ENCODE results near the gene TTC4. TPM values are rescaled to one million over a fixed set of nuclear protein-coding genes. Genes with fewer than 3 reads are reported as not detected.

TTC4 gene
- total and polyA plus RNA-seq, 2 experiments from 2014 or later: 25.1 to 33.6 TPM

- Histone ChIP-seq H3K4me1 (ENCODE audit: insufficient read depth) (no peaks in the 10 kb centered on the region), H3F3A (replicated peaks; ENCODE audit: low read depth) (no peaks in the 10 kb centered on the region), H3K4me2 (no peak overlapping the region), H3K79me2 (replicated peaks; ENCODE audit: insufficient read depth) (no peaks in the 10 kb centered on the region), H4K20me1 (replicated peaks; ENCODE audit: insufficient read depth) (no peaks in the 10 kb centered on the region), H3K27me3 (ENCODE audit: insufficient read depth) (no peaks in the 10 kb centered on the region), H2AFZ (no peak overlapping the region), H3K9me2 (ENCODE audit: insufficient read depth) (no peaks in the 10 kb centered on the region), H3K36me3 (ENCODE audit: insufficient read depth) (no peaks in the 10 kb centered on the region), H3K4me3 (no peak overlapping the region), H3K27ac (ENCODE audit: low read depth) (no peak overlapping the region)
- no peaks in the 10 kb centered on the region; the same call in 2 of the 3 replicates for H3K9me3 Mint-ChIP-seq
- H3K27me3 Mint-ChIP-seq (ENCODE audit: insufficient read depth, low read depth, poor library complexity): peaks cover 6% of the 10 kb centered on the region
- ATAC-seq (no peak), DNase-seq (ENCODE audit: low spot score) (no peak)
- H3K4me3 Mint-ChIP-seq: no peak overlapping the region
- H3K4me1 Mint-ChIP-seq: no peaks in the 10 kb centered on the region
- H3K27ac Mint-ChIP-seq: no peak overlapping the region
- TF ChIP-seq ZNF462 (CRISPR knock-in tag; IDR thresholded peaks at IDR 0.05) (no peak), EZH2 (IDR thresholded peaks at IDR 0.05; ENCODE audit: low read depth, unreplicated experiment) (no peak), NANOG (IDR thresholded peaks at IDR 0.05; ENCODE audit: borderline replicate concordance) (no peak), CTCF (conservative IDR thresholded peaks at IDR 0.05; ENCODE audit: low read depth in 2 of 2) (no peak), ZNF114 (CRISPR knock-in tag; IDR thresholded peaks at IDR 0.05) (no peak), EZH2phosphoT487 (IDR thresholded peaks at IDR 0.05; ENCODE audit: unreplicated experiment) (no peak), ZNF331 (CRISPR knock-in tag; IDR thresholded peaks at IDR 0.05; ENCODE audit: low read depth) (no peak), STAT1 (IDR thresholded peaks at IDR 0.05; ENCODE audit: unreplicated experiment) (no peak), JUNB (IDR thresholded peaks at IDR 0.05; ENCODE audit: unreplicated experiment) (no peak), CREB1 (CRISPR knock-in tag; IDR thresholded peaks at IDR 0.05; ENCODE audit: low read depth) (no peak), POLR2AphosphoS5 (IDR thresholded peaks at IDR 0.05; ENCODE audit: low read depth) (no peak)
- TF ChIP-seq, protein P1, sequence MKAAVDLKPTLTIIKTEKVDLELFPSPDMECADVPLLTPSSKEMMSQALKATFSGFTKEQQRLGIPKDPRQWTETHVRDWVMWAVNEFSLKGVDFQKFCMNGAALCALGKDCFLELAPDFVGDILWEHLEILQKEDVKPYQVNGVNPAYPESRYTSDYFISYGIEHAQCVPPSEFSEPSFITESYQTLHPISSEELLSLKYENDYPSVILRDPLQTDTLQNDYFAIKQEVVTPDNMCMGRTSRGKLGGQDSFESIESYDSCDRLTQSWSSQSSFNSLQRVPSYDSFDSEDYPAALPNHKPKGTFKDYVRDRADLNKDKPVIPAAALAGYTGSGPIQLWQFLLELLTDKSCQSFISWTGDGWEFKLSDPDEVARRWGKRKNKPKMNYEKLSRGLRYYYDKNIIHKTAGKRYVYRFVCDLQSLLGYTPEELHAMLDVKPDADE (IDR thresholded peaks at IDR 0.05): no peak
- TF ChIP-seq, protein P2, sequence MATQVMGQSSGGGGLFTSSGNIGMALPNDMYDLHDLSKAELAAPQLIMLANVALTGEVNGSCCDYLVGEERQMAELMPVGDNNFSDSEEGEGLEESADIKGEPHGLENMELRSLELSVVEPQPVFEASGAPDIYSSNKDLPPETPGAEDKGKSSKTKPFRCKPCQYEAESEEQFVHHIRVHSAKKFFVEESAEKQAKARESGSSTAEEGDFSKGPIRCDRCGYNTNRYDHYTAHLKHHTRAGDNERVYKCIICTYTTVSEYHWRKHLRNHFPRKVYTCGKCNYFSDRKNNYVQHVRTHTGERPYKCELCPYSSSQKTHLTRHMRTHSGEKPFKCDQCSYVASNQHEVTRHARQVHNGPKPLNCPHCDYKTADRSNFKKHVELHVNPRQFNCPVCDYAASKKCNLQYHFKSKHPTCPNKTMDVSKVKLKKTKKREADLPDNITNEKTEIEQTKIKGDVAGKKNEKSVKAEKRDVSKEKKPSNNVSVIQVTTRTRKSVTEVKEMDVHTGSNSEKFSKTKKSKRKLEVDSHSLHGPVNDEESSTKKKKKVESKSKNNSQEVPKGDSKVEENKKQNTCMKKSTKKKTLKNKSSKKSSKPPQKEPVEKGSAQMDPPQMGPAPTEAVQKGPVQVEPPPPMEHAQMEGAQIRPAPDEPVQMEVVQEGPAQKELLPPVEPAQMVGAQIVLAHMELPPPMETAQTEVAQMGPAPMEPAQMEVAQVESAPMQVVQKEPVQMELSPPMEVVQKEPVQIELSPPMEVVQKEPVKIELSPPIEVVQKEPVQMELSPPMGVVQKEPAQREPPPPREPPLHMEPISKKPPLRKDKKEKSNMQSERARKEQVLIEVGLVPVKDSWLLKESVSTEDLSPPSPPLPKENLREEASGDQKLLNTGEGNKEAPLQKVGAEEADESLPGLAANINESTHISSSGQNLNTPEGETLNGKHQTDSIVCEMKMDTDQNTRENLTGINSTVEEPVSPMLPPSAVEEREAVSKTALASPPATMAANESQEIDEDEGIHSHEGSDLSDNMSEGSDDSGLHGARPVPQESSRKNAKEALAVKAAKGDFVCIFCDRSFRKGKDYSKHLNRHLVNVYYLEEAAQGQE (IDR thresholded peaks at IDR 0.05; ENCODE audit: unreplicated experiment): no peak
- H3K36me3 Mint-ChIP-seq (ENCODE audit: low read depth): no peaks in the 10 kb centered on the region
These were observed 20.4 kb upstream of the TTC4 start for GRCh38 chr1:54695221-54695620.

Data from GM23338 (cell line).